BLaER1 treated with 17β-estradiol and CSF1 and Interleukin-3, amounts not matched to agents 10 nM and 100 nM (cell line): Measurements from ENCODE around the gene SYTL1.

Source experiments
- H3K27ac ChIP-seq, 11 experiments: shearing (Covaris generic); formaldehyde crosslinking; 2 replicates each; pipeline ENCODE4 v1.8.1; 2022
- H3K27me3 ChIP-seq, 11 experiments: shearing (Covaris generic); formaldehyde crosslinking; 2 replicates each; pipeline ENCODE4 v1.8.1; 2022
- H3K36me3 ChIP-seq, 11 experiments: shearing (Covaris generic); formaldehyde crosslinking; 2 replicates each; pipeline ENCODE4 v1.8.1; 2022
- H3K4me1 ChIP-seq, 10 experiments: shearing (Covaris generic); formaldehyde crosslinking; 2 replicates each; pipeline ENCODE4 v1.8.1; 2022
- H3K4me2 ChIP-seq, 11 experiments: shearing (Covaris generic); formaldehyde crosslinking; 2 replicates each; pipeline ENCODE4 v1.8.1; 2022
- H3K4me3 ChIP-seq, 10 experiments: shearing (Covaris generic); formaldehyde crosslinking; 2 replicates each; pipeline ENCODE4 v1.8.1; 2022
- H3K9ac ChIP-seq, 11 experiments: shearing (Covaris generic); formaldehyde crosslinking; 2 replicates each; pipeline ENCODE4 v1.8.1; 2022
- H3K9me3 ChIP-seq, 11 experiments: shearing (Covaris generic); formaldehyde crosslinking; replicated peaks in 1 of 11; 2 replicates each; pipeline ENCODE4 v1.8.1; 2022
- H4K20me1 ChIP-seq, 11 experiments: shearing (Covaris generic); formaldehyde crosslinking; 2 replicates each; pipeline ENCODE4 v1.8.1; 2022
- Cebpa-rat ChIP-seq, 11 experiments: shearing (Covaris generic); IDR thresholded peaks; 2 replicates each; pipeline ENCODE4 v1.8.1; 2022

Gene SYTL1

GRCh38 chr1:27353166-27353565 is 11.3 kb downstream of the SYTL1 start:
- Histone ChIP-seq H3K36me3 (peaks cover 9 to 62% (median 41%) of the 10 kb centered on the region in 11 experiments; a peak in 21 of 22 replicates), H3K4me2 (no peak overlapping the region), H3K27me3 (no peaks in the 10 kb centered on the region), H3K9ac (peak overlapping the region in 1 of 11 experiments; percentile 3; a peak in 1 of 22 replicates), H4K20me1 (peaks cover 0 to 31% (median 0%) of the 10 kb centered on the region in 11 experiments; a peak in 4 of 22 replicates), H3K4me1 (peaks cover 16 to 40% (median 33%) of the 10 kb centered on the region in 10 experiments), H3K27ac (no peak overlapping the region), H3K9me3 (no peaks in the 10 kb centered on the region), H3K4me3 (no peak overlapping the region)
- TF ChIP-seq Cebpa-rat (IDR thresholded peaks at IDR 0.05) = no peak

- Histone ChIP-seq H3K4me3 (no peak overlapping the region), H3K9ac (peak overlapping the region in 2 of 11 experiments; percentile 3 to 19; a peak in 1 of 22 replicates), H4K20me1 (peaks cover 0 to 36% (median 0%) of the 10 kb centered on the region in 11 experiments; a peak in 4 of 22 replicates), H3K9me3 (no peaks in the 10 kb centered on the region), H3K4me1 (peaks cover 16 to 39% (median 31%) of the 10 kb centered on the region in 10 experiments), H3K36me3 (peaks cover 14 to 62% (median 39%) of the 10 kb centered on the region in 11 experiments; a peak in 21 of 22 replicates), H3K27ac (no peak overlapping the region), H3K27me3 (0 out of 22 replicates have a peak, but pooled peaks cover 0 to 1% (median 0%) of the 10 kb centered on the region in 11 experiments), H3K4me2 (no peak overlapping the region)
- no peak for TF ChIP-seq Cebpa-rat (IDR thresholded peaks at IDR 0.05)
These were observed 11.8 kb downstream of the SYTL1 start for GRCh38 chr1:27353629-27354028.

- Histone ChIP-seq H3K4me1 (peaks cover 26 to 44% (median 36%) of the 10 kb centered on the region in 10 experiments), H4K20me1 (peaks cover 0 to 42% (median 0%) of the 10 kb centered on the region in 11 experiments; a peak in 4 of 22 replicates), H3K36me3 (peaks cover 9 to 51% (median 20%) of the 10 kb centered on the region in 11 experiments; a peak in 19 of 22 replicates), H3K27ac (no peak overlapping the region), H3K9me3 (no peaks in the 10 kb centered on the region), H3K4me2 (peak overlapping the region in 8 of 11 experiments; percentile 86 to 96 (median 90); a peak in 9 of 22 replicates), H3K27me3 (peaks cover 0 to 18% (median 14%) of the 10 kb centered on the region in 11 experiments; a peak in 15 of 22 replicates), H3K4me3 (no peak overlapping the region), H3K9ac (0 out of 22 replicates have a peak overlapping the region, but pooled peaks of 1 of the 11 experiments have one; percentile 15)
- no peak for TF ChIP-seq Cebpa-rat (IDR thresholded peaks at IDR 0.05)
These were observed 13.9 kb downstream of the SYTL1 start for GRCh38 chr1:27355683-27356082.

- no peak for TF ChIP-seq Cebpa-rat (IDR thresholded peaks at IDR 0.05)
- Histone ChIP-seq H3K9ac (peak overlapping the region in 5 of 11 experiments; percentile 31 to 66 (median 64); a peak in 4 of 22 replicates), H3K4me1 (peaks cover 29 to 49% (median 41%) of the 10 kb centered on the region in 10 experiments), H3K4me2 (peak overlapping the region; percentile 81 to 96 (median 90)), H3K4me3 (0 out of 20 replicates have a peak overlapping the region, but pooled peaks of 2 of the 10 experiments have one; percentile 31 to 43), H3K27me3 (peaks cover 0 to 22% (median 16%) of the 10 kb centered on the region in 11 experiments; a peak in 15 of 22 replicates), H3K36me3 (peaks cover 3 to 45% (median 15%) of the 10 kb centered on the region in 11 experiments; a peak in 16 of 22 replicates), H3K27ac (0 out of 22 replicates have a peak overlapping the region, but pooled peaks of 3 of the 11 experiments have one; percentile 0 to 9 (median 4)), H3K9me3 (no peaks in the 10 kb centered on the region), H4K20me1 (peaks cover 0 to 48% (median 0%) of the 10 kb centered on the region in 11 experiments; a peak in 4 of 22 replicates)
These were observed 14.4 kb downstream of the SYTL1 start for GRCh38 chr1:27356277-27356618.

GRCh38 chr1:27356619-27357280 is 14.9 kb downstream of the SYTL1 start:
- H3K4me1 ChIP-seq = peaks cover 29 to 52% (median 41%) of the 10 kb centered on the region in 10 experiments
- peaks cover 0 to 22% (median 16%) of the 10 kb centered on the region in 11 experiments; a peak in 15 of 22 replicates for H3K27me3 ChIP-seq
- peak overlapping the region; percentile 81 to 96 (median 90) for H3K4me2 ChIP-seq
- H3K36me3 ChIP-seq = peaks cover 0 to 40% (median 11%) of the 10 kb centered on the region in 11 experiments; a peak in 13 of 22 replicates
- H3K27ac ChIP-seq = peak overlapping the region in 4 of 11 experiments; percentile 0 to 29 (median 6); a peak in 2 of 22 replicates
- no peaks in the 10 kb centered on the region for H3K9me3 ChIP-seq
- peak overlapping the region in 2 of 10 experiments; percentile 34 to 43; a peak in 3 of 20 replicates for H3K4me3 ChIP-seq
- H3K9ac ChIP-seq = peak overlapping the region in 8 of 11 experiments; percentile 33 to 66 (median 61); a peak in 12 of 22 replicates
- peaks cover 0 to 52% (median 0%) of the 10 kb centered on the region in 11 experiments; a peak in 4 of 22 replicates for H4K20me1 ChIP-seq
- no peak for TF ChIP-seq Cebpa-rat (IDR thresholded peaks at IDR 0.05)

- peak overlapping the region in 8 of 10 experiments; percentile 25 to 48 (median 40); a peak in 8 of 20 replicates for H3K4me3 ChIP-seq
- TF ChIP-seq Cebpa-rat (IDR thresholded peaks at IDR 0.05) = no peak
- H3K36me3 ChIP-seq = peaks cover 0 to 47% (median 9%) of the 10 kb centered on the region in 11 experiments; a peak in 13 of 22 replicates
- H3K4me1 ChIP-seq = peaks cover 29 to 52% (median 41%) of the 10 kb centered on the region in 10 experiments
- peak overlapping the region in 6 of 11 experiments; percentile 28 to 53 (median 34); a peak in 5 of 22 replicates for H3K27ac ChIP-seq
- H3K4me2 ChIP-seq = peak overlapping the region; percentile 81 to 96 (median 90)
- no peaks in the 10 kb centered on the region for H3K9me3 ChIP-seq
- peaks cover 0 to 22% (median 16%) of the 10 kb centered on the region in 11 experiments; a peak in 15 of 22 replicates for H3K27me3 ChIP-seq
- peaks cover 0 to 52% (median 0%) of the 10 kb centered on the region in 11 experiments; a peak in 4 of 22 replicates for H4K20me1 ChIP-seq
- H3K9ac ChIP-seq = peak overlapping the region in 10 of 11 experiments; percentile 33 to 66 (median 54); a peak in 15 of 22 replicates
These were observed 15.6 kb downstream of the SYTL1 start for GRCh38 chr1:27357281-27358037.

- Histone ChIP-seq H3K36me3 (peaks cover 0 to 52% (median 6%) of the 10 kb centered on the region in 11 experiments; a peak in 12 of 22 replicates), H3K27me3 (peaks cover 0 to 22% (median 16%) of the 10 kb centered on the region in 11 experiments; a peak in 15 of 22 replicates), H3K4me2 (peak overlapping the region; percentile 81 to 96 (median 90); a peak in 21 of 22 replicates), H4K20me1 (peaks cover 0 to 49% (median 0%) of the 10 kb centered on the region in 11 experiments; a peak in 4 of 22 replicates), H3K9me3 (no peaks in the 10 kb centered on the region), H3K4me1 (peaks cover 29 to 56% (median 44%) of the 10 kb centered on the region in 10 experiments), H3K4me3 (no peak overlapping the region), H3K27ac (no peak overlapping the region), H3K9ac (no peak overlapping the region)
- no peak for TF ChIP-seq Cebpa-rat (IDR thresholded peaks at IDR 0.05)
These were observed 16.5 kb downstream of the SYTL1 start for GRCh38 chr1:27358038-27358927.
